Stimulated activated CD4-positive, alpha-beta T cell treated with anti-CD3 and anti-CD28 coated beads, Interleukin-4, amount 100 ng/mL, for 1 hour (primary cell): ENCODE measurements around the gene RYR2.
"Not testable (repeated sequence)": the region's sequence is repeated elsewhere in the genome, so short reads cannot be mapped to it uniquely, and the experiment has no call there.

Experiments used
- DNase-seq: peaks from one replicate; pipeline ENCODE4 v3.0.0-alpha.2; 2020

RYR2 gene

DNA sequence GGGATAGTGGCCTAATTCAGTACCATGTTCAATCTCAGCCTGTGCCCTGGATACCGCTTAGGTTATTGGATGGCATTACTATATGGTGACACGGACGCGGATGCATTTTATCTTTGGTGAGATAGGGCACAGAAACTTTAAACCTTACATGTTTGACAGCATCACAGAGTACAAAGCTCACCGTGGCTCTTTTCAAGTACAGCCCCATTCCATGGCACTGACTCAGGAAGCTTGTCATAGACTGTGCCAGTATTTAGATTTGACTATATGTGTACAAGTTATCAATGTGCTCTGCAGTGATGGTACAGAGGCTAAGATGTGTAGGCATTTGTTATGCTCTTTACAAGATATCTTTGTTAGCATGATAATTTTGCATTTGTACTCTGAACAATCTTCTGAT is 169.0 kb downstream of the RYR2 start:
- no peak for DNase-seq

DNA sequence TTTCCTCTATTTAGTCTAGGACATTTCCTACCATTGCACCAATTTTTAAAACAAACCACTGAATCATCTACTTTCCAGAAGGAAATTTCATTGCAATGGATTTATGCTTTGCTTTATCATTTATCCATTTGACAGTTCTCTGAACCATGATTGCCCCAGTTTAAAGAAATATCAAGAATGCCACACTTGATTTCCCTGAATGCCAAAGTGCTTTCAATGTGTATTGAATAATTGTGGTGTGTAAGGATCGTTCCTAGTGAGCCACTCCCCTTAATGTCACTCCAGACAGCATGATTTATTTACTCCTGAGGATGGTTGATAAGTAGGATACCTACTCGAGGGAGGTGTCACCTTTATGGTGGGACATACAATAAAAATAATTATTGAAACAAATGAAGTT is 169.6 kb downstream of the RYR2 start:
- no peak for DNase-seq

DNA sequence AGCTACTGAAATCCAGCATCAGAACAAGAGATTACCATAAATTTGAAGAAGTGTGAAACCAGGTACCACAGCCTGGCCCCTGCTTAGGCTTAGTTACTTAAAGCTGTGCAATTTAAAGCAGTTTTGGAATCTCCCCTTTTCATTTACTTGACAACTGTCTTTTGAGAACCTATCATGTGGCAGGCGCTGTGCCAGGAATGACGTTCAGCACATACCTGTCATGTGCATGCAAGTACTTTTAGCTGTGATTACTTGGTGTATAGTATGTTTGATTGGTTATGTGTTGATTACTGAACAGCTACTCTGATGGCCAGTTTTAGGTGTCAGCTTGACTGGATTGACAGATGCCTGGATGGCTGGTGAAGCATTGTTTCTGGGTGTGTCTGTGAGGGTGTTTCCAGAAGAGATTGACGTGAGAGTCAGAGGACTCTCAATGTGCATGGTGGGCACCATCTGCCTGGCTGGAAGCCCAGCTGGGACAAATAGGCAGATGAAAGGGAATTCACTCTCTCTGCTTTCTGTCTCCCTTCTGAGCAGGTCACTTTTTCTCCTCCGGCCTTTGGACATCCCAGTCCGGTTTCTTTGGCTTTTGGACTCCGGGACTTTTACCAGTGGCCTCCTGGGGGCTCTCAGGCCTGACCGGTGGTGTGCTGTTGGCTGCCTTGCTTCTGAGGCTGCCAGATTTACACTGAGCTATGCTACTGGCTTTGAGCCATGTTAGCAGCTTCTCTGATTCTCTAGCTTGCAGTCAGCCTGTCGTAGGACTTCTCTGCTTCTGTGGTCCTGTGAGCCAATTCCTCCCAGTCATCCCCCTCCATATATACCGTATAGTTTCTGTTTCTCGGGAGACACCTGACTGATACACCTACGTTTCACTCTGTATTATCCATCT is 178.0 kb downstream of the RYR2 start:
- no peak for DNase-seq

DNA sequence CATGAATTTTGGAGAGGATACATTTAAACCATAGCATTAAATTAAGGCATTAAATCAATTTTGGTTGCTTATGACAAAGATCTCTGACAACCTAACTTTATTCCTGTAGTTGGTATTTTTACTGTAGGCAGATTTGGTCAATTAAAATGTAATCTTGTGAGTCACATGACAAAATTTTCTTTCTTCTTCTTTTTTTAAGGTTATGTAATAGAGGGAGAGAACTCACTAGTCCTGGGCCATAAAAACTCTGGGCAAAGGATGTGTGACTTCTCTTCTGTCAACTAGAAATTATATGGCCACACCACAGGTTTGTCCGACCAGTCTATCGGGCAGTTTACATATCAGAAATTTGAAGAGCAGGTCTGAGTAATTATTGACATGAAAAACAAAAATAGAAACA is 181.4 kb downstream of the RYR2 start:
- no peak for DNase-seq

DNA sequence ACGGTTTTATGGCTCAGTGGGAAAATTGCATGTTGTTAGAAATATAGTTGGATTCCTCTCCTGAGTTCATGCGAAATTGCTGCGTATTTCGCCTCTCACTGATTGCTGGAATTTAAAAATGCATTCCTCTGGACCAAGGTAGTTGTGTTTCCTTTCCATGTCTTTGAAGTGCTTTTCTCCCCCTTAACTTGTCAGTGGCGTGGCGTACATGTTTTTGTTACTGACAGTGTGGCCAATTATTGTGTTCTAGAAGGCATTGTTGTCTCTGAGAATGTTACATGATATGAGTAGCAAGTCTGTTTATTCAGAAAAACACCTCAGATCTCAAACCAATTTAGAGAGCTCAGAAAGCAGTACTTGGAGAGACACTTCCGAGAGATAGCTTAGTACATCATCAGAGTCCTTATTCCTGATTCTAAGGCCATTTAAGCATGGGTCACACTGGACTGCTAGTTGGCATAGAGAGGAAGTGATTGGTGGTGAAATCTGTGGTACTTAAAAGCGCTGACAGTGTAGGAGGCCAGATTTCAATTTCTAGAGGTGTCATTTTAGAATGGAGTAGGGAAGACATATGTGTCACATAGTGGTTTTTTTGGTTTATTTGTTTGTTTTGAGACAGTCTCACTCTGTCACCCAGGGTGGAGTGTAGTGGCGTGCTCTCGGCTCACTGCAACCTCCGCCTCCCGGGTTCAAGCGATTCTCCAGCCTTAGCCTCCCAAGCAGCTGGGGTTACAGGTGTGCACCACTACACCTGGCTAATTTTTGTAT is 184.4 kb downstream of the RYR2 start:
- DNase-seq: no peak

DNA sequence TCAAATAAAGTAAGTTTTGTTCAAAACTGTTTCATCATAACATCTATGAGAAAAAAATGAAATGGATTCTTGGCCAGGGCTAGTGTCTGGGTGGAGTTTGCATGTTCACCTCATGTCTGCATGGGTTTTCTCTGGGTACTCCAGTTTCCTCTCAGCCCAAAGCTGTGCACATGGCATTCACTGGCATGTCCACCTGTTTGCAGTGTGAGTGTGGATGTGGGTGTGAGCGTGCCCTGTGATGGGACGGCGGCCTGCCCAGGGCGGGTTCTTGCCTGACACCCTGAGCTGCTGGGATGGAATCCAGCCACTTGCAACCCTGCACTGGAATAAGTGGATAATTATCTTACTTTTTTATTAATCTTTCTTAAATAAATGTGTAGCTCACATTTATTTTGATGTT is 185.5 kb downstream of the RYR2 start:
- DNase-seq: no peak

DNA sequence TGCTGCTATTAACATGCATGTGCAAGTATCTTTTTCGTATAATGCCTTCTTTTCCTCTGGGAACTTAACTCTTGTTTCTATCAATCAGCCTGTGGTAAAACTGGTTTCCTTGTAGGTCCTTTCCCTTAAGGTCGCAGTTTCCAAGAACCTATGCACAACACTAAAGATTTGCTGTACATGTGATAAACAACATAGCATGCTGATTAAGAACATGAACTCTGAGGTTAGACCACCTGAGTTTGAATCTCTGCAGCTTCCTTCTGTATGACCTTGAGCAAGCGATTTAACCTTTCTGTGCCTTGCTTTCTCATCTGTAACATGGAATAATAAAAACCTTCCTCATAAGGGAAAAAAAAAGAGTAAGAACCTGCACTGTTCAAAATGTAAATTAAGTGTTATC is 186.4 kb downstream of the RYR2 start:
- DNase-seq: no peak

DNA sequence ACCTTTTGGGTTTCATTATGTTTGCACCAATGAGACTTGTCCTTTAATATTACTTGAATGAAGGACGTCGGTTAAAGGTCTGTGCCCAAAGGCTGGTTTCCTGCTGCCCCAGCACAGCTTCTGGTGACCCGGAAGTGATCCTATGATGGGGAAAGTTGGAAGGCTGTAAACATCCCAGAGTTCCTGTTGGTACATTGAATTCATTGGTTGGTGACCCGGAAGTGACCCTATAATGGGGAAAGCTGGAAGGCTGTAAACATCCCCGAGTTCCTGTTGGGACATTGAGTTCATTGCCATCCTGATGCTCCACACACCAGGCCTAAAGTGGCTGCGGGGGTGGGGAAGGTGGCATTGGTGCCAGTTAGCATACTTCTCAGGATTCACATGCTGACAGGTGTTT is 187.3 kb downstream of the RYR2 start:
- DNase-seq: no peak

DNA sequence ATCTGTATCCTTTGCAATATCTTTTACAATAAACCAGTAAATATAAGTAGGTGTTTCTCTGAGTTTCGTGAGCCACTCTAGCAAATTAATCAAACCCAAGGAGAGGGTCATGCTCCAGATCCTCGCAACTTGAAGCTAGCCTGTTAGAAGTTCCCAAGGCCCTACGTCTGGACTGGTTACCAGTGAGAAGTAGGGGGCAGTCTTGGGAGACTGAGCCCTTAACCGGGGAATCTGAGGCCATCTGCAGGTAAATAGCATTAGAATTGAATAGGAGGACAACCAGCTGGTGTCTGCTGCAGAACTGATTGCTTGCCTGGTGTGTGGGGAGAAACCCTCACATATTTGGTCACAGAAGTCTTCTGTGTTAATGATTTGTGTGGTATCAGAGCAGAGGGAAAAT is 190.5 kb downstream of the RYR2 start:
- no peak for DNase-seq

DNA sequence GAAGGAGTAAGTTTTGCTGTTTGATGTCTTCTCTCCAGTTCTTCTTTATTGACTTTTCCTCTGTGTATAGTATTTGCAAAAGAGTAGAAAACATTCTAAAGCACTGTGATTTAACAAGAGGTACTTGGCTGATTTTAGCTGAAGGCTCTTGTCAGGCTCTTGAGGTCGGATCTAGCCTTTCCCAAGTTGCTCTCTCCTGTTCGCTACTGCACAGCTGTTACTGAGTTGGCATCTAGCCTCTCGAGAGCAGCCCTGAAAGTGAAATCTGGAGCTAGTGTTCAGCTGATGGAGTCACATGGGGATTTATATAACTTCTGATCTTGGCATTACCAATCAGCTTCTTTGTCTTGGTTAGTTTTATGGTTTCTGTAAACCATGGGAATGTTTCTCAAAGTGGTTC is 193.1 kb downstream of the RYR2 start:
- DNase-seq: no peak

DNA sequence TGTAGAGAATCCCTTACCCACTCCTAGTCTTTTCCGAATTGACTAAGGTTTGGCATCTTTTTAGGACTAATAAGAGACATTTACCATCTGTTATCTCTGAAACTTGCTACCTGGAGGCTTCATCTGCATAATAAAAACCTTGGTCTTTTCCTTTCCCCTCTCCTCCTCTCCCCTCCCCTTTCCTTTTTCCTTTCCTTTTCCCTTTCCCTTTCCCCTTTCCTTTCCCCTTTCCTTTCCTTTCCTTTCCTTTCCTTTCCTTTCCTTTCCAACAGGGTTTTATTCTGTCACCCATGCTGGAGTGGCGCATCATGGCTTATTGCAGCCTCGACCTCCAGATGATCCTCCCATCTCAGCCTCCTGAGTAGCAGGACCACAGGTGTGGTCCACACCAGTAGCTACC is 195.7 kb downstream of the RYR2 start:
- DNase-seq: no peak

DNA sequence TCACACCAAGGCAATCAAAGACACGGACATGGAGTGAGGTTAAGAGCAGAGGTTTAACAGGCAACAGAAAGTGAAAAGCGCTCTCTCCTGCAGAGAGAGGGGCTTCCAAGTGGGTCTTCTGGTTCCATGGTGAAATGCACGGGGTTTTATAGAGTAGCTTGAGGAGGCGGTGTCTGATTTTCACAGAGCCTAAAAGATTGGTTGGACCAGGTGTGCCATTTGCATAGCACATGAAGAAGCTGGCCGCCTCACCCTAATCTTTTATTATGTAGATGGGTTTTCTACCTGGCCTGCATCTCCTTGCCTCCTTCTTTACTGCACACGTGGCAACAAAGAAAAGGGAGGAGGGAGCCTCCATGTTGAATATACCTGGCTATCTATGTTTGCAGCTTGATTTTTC is 197.3 kb downstream of the RYR2 start:
- no peak for DNase-seq

DNA sequence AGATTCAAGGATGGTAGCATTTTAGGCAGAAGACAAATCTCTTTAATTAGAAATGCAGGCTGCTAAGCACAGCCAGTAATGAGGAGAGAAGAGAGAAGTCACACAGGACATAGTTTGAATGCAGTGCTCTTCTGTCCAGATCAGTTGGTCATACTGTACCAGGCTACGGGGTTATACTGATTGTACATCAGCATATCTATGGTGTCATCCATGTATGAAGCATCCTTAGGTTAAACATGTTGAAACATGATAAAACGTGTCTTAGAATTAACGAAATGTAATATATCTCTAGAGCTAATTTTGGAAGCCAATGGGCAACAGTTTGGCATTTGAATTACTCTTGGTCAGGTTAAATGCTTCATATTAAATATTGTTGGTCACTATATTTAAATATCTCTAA is 199.1 kb downstream of the RYR2 start:
- no peak for DNase-seq

DNA sequence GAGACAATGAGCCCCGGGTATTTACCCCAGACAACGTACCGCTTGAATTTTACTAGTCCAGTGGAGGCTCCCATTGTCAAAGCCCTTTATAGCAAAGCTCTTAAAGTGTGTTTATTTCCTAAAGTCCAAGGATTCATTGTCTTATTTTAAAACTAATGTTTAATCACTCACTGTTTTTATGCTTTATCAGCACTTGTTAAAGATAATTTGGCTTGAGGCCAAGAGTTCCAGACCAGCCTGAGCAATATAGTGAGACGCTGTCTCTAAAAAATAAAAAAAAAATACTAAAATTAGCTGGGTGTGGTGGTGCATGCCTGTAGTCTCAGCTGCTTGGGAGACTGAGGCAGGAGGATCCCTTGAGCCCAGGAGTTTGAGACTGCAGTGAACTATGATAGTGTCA is 202.8 kb downstream of the RYR2 start:
- DNase-seq: no peak

DNA sequence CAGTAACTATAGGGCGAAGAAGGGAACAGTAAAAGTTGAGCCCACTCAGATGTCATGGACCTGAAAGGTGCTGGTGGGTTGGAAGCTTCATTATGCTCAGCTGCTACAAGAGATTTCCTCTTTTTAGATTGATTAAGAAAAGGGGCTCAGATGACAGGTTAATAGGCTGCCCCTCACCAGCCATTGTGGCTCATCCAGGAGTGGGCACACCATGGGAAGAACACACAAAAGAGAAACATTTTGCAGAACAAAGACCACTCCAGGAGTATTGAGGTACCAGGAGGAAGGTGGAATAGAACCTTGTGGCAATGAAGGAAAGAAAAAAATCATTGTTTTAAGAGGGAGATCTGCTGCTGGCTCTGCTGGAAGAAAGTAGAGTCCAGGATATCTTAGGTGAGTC is 205.5 kb downstream of the RYR2 start:
- no peak for DNase-seq

DNA sequence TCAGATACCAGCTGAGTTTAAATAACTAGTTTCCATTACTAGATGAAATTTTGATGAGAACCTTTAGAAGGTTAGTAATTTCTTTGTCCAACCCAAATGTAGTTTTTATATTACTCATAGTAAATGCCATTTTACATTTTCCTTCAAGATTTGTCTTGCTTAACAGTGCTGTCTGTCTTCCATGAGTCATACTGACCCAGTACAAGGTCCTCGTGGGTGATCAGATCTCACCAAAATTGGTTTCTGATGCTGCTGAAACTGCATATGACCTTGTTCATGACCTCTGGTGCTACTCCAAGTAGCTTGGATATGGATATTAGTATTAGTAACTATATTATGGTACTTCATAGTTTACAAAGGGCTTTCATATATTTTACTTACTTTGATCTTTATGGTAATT is 207.1 kb downstream of the RYR2 start:
- DNase-seq: no peak

DNA sequence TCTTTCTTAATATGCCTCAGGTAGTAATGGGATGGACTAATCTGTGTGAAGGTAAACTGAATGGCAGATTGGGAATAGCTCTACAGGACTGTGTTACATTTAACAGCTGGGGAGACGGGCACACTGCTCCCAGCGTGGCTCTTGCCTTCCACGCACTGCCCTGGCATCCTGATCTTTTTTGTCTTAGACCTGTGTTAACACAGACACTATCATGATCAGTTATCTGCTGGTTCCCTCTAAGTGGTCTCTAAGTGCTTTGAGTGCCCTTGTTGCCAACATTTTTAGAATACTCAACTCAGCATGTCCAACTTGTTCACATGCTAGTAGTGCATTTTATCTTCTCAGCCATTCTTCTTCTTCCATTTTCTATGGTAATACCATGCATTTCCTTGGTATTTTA is 208.1 kb downstream of the RYR2 start:
- no peak for DNase-seq

DNA sequence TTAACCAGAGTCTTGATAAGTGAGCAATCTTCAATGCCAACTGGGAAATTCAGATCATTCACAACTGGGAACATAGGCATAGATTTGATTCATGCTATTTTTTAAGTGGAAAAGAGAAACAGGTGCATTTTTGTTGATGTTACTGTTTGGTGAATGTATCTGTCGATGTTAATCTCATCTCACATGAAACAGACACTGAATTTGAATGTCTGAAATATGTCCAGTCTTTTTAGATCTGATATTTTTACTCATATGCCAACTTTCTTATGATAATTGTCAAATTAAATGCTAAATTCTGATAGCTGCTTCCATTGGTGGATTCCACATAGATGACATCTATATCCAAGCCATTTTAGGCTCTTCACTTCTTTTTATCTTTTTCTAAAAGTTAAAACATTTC is 213.1 kb downstream of the RYR2 start:
- DNase-seq: no peak

DNA sequence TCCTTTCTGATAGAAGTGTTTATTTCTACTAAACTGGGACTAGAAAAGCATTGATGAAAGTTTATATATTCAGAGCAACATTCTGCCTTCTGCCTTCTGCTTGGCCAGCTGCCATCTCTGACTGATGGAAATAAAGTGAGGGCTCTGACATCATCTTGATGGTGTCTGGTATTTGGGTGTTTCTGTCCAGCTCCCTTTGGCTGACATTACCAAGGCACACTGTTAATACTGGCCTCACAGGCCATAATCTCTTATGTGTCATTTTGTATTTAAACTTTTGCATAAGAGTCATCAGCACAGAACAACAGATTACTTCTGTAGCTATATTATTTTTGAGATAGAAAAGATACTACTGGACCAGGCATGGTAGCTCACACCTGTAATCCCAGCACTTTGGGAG is 216.9 kb downstream of the RYR2 start:
- DNase-seq: no peak

DNA sequence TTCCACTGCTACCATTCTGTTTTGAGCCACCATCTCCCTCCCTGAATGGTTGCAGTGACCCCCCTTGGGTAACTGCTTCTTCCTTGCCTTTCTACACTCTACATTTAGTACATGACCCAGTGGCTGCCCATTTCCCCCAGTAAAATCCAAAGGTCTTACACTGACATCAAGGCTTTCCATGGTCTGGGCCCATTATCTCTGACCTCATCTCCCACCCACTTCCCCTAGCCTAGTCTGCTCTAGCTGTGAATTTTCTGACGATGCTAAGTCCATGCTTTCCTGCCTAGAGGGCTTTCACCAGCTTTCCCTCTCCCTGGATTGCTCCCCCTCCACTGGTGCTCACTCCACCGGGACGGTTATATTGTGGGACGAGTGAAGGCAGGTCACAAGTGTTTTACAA is 219.2 kb downstream of the RYR2 start:
- no peak for DNase-seq

DNA sequence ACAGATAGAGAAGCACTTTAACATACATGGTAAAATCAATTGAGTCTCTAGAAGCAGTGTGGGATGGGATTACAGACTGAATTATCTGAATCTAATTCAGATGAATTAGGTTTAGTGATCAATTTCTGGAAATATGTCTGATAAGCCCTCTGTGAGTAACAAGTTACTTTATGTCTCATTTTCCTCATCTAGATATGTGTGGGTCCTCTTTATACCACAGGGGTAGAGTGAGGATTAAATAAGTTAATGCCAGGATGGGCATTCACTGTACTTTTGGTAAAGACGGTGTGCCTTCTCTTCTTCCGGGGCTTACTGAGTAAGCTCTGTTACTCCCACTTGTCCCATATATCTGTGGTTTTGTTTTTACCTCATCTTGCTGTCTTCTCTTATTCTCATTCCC is 225.8 kb downstream of the RYR2 start:
- DNase-seq: no peak

DNA sequence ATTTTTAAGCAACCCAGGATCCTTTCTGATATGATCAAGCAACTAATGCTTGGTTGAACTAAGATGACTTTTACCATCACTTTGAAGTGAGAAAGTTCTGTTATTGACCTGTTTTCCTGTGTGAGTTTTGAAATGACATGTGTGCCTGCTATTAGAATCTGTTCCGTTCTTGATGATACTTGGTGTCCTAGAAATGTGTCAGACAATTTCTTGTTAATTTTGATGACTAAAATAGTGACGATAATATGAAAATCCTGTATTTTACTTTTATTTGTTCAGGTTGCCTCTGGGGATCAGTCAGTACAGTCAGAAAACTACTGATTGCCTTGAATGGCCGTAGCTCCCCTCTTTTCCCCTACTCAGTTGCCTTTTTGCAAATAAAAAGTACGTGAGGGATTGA is 228.0 kb downstream of the RYR2 start:
- DNase-seq: no peak

DNA sequence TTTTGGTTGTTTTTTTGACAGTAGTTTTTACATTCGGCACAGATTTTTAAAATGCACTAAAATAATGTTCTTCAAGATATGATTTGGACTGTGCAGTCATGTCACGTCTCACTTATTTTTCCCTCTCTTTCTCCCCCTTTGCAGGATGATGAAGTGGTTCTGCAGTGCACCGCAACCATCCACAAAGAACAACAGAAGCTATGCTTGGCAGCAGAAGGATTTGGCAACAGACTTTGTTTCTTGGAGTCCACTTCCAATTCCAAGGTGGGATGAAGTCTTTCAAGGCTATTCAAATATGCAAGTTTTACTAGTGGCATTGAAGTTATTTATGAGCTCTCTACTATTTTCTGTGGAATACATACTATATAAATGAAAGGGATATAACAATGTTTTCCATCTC is 228.4 kb downstream of the RYR2 start:
- no peak for DNase-seq

DNA sequence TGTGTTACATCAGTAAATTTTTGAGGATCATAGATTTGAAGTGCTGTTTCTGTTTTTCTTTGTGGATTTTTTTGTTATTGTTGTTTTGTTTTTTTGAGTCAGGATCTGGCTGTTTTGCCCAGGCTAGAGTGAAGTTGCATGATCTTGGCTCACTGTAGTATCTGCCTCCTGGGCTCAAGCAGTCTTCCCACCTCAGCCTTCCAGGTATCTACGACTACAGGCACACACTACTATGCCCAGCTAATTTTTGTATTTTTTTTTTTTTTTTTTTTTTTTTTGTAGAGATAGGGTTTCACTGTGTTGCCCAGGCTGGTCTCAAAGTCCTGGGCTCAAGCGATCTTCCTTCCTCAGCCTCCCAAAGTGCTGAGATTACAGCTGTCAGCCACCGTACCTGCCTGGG is 236.0 kb downstream of the RYR2 start:
- DNase-seq: not testable (repeated sequence)

DNA sequence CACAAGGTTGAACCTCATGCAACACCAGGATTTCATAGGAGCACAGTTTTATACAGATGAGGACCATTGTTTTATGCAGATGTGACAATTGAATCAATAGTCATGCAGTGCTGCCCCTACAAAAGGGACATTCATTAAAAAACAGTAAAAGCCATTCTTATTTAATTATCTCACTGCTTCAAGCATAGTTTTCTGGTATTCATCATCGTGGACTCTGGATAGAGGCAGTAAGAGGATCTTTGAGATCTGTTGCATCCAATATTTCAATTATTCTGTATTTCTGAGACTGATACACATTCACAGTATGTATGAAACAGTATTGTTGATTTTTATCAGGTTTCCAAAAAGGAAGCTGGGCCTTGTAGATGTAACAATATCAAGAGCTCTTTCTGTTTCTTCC is 237.6 kb downstream of the RYR2 start:
- no peak for DNase-seq
